NCI-H774 (cell line): ENCODE data around the gene GPS1.

Experiments used
- DNase-seq: peaks from one replicate; lab custom pipeline; 2025; lab: John Stamatoyannopoulos, UW

GPS1 gene

GRCh38 chr17:82079001-82079677 is 27.4 kb downstream of the GPS1 start:
- no peak for DNase-seq

- no peak for DNase-seq
Measured at GRCh38 chr17:82080048-82080788, 28.5 kb downstream of the GPS1 start.

GRCh38 chr17:82080789-82081464 is 29.2 kb downstream of the GPS1 start:
- DNase-seq = no peak

- DNase-seq = no peak
Measured at GRCh38 chr17:82081546-82081945, 29.8 kb downstream of the GPS1 start.

GRCh38 chr17:82081966-82082365 is 30.3 kb downstream of the GPS1 start:
- no peak for DNase-seq

- no peak for DNase-seq
Measured at GRCh38 chr17:82082456-82082855, 30.8 kb downstream of the GPS1 start.

GRCh38 chr17:82083009-82083408 is 31.3 kb downstream of the GPS1 start:
- no peak for DNase-seq

GRCh38 chr17:82083533-82084359 is 32.0 kb downstream of the GPS1 start:
- DNase-seq = no peak

GRCh38 chr17:82084373-82085030 is 32.8 kb downstream of the GPS1 start:
- no peak for DNase-seq

GRCh38 chr17:82085031-82085861 is 33.5 kb downstream of the GPS1 start:
- DNase-seq = no peak

GRCh38 chr17:82085931-82086764 is 34.5 kb downstream of the GPS1 start:
- DNase-seq = no peak

- DNase-seq = no peak
Measured at GRCh38 chr17:82086941-82087906, 35.5 kb downstream of the GPS1 start.

GRCh38 chr17:82087961-82088837 is 36.5 kb downstream of the GPS1 start:
- DNase-seq = no peak

GRCh38 chr17:82088838-82089722 is 37.4 kb downstream of the GPS1 start:
- DNase-seq = no peak

- no peak for DNase-seq
Measured at GRCh38 chr17:82089723-82090548, 38.2 kb downstream of the GPS1 start.
